ENCODE data around the gene FAM72B.
"Not testable (repeated sequence)": the region's sequence is repeated elsewhere in the genome, so short reads cannot be mapped to it uniquely, and the experiment has no call there.

The FAM72B gene

GRCh38 chr1:121184290-121185127 lies at the start of gene FAM72B, which contains the start of gene SRGAP2C:
FAM72B (minus strand) TSS chr1:121184340; CDS start chr1:121183489, 851 bp downstream.
SRGAP2C (plus strand) TSS chr1:121184975; CDS start chr1:121187447, 2,472 bp downstream.
- DNase-seq (ENCODE audit: low read depth in 2 of 2), result peak; percentile 84 to 90

GRCh38 chr1:121232445-121233125 lies 48.4 kb upstream of the FAM72B start:
- DNase-seq (ENCODE audit: low read depth in 2 of 2), result not testable (repeated sequence)

GRCh38 chr1:121230636-121231035 lies 46.5 kb upstream of the FAM72B start:
- not testable (repeated sequence) for DNase-seq (ENCODE audit: low read depth in 2 of 2)

DNA sequence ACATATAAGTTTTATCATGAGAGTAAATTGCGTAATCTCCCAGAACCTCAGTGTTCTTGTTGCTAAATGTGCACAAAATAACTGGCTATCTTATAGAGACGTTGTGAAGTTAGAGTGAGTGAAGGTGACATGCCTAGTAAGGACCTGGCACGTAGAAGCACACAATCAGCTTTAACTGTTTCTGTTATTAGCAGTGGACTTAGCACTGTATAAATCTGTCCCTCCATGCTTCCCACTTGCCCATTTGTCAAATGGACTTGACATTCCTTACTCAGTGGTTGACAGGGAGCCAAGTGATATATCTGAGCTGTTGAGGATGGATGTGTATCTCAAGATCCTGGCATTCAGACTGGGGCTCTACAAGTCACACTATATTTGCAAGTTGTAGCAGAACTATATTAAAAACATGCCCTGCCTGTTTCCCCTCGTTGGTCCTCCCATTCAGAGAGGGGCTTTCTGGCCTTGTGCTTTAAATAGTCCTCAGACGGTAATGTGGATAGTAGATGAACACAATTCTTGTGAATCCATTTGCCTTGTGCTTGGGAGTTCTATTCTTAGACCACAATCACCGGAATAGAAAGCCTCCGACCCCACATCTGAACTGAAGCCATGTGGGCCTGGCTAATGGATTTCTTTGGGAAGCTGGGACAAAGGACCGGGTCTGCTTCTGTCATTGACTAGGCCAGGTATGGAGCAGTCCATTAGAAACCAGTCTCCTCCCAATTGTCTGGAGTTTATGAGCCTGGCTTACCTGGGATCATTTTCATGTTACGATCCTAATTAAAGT lies 43.6 kb upstream of the FAM72B start:
- DNase-seq (ENCODE audit: low read depth in 2 of 2), result not testable (repeated sequence)

GRCh38 chr1:121226925-121227324 lies 42.8 kb upstream of the FAM72B start:
- not testable (repeated sequence) for DNase-seq (ENCODE audit: low read depth in 2 of 2)

- DNase-seq (ENCODE audit: low read depth in 2 of 2), result not testable (repeated sequence)
Measured at GRCh38 chr1:121226295-121226904, 42.3 kb upstream of the FAM72B start.

- not testable (repeated sequence) for DNase-seq (ENCODE audit: low read depth in 2 of 2)
Measured at GRCh38 chr1:121224714-121225113, 40.6 kb upstream of the FAM72B start.

- not testable (repeated sequence) for DNase-seq (ENCODE audit: low read depth in 2 of 2)
Measured at GRCh38 chr1:121221770-121222169, 37.6 kb upstream of the FAM72B start.

DNA sequence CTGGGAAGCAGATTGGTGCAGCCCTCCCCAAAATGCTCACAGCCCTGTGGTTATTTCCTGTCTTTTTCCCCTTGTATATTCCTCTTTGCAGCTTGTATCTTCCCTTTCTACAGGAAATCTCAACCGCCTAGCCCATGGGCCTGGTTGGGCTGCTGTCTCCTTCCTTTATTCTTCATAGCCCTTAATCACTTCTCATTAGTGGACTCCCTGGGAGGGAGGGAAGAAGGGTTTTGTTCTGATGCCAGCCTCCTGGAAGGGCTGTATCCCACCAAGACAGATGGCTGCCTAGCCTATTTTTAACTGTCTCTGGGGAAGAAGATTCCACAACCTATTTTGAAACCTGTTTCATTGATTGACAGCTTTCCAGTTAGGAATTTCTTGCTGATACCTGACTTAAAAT lies 32.5 kb upstream of the FAM72B start:
- not testable (repeated sequence) for DNase-seq (ENCODE audit: low read depth in 2 of 2)

DNA sequence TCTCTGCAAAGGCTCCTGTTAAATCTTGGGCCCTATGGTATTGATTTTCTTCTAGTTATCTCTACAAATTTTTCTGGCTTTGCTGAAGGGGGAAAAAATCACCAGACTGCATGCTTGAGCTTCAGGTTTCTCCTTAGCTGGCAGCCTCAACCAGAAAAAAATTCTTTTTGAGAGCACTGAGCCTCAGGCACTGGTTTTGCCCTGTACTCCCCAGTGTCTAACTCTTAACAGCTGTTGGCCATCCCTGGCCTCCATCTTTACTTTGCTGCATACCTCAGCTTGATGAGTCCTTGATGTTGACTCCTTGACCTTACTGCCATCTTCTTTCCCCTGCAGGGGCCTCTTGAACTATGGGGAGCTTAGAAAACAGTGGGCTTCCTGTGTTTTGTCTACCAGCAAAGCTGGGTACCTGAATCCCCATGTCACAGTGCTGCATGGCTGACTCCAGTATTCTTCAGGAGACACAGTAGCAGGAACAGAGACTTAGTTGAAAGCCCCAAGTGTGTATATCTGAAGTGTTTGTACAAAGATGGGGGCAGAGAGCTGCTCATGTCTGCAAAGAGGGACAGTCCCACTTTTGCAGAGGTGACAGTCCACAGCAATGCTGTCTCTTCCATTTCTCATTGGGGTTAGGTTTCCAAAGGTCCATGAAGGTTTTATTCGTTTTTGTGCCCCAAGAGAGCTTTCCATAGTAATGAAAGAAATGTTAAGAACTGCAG lies 31.7 kb upstream of the FAM72B start:
- not testable (repeated sequence) for DNase-seq (ENCODE audit: low read depth in 2 of 2)

DNA sequence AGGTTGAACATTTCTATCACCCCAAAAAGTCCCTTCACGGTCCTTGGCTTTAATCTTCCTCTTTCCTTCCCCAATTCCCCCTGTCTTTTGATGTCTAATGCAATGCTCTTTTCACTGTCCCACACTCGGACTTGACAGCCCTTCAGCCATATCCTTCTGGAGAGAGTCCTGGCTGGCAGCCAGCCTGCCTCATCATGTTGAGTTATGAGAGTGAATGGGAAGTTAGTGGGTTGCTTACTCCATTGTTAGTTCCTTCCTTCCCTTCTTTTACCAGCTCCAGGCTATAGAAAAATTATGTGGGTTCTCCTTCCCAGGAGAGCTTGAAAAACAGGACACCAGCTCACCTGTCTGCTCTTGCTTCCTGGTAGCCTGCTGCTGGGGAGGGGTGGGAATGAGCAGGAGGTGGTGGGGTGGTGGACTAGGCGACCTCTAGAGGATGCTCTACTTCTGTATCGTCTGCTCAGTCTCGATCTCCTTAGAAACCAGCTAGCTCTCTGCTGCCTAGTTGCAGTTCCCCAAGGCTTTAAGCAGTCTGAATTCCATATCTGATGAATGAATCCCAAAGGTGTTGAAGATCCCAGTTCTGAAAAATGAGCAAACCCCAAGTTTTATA lies 30.5 kb upstream of the FAM72B start:
- DNase-seq (ENCODE audit: low read depth in 2 of 2), result not testable (repeated sequence)

DNA sequence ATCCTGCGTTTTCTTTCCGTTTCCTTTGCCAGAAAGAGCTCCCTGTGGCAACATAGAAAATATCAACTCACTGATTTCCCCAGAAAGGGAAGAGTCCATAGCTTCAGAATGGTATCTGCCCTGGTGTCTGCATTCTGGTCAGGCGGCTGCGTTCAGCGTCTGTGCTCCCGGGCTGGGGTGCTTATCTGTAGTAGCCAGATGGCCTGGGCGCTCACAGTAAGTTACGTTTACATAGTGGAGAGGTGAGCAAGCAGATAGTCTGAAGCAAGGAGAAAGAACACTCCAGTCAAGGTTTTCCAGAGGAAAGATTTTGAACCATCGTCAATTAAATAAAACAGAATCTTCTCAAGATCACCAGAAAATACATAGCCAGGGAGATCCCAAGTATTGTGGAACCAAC lies 29.4 kb upstream of the FAM72B start:
- DNase-seq (ENCODE audit: low read depth in 2 of 2), result not testable (repeated sequence)

DNA sequence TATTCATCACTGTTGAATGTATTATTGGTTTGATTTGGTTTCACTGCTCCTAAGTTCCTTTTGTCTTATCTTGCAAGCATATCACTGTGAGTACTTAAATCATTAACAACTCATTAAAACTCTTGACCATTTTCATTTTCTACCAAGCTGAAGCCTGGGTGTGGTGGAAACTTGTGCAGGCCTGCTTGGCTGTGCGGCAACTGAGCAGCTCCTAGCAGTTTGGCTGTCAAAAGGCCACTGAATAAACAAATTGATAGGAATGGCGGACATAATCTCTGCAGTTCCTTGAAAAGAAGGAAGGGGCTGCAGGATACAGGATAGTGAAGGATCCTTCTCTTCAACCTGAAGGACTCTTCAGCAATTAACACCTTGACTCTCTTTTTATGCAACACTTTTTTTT lies 26.6 kb upstream of the FAM72B start:
- not testable (repeated sequence) for DNase-seq (ENCODE audit: low read depth in 2 of 2)

- not testable (repeated sequence) for DNase-seq (ENCODE audit: low read depth in 2 of 2)
Measured at GRCh38 chr1:121208375-121208774, 24.2 kb upstream of the FAM72B start.

DNA sequence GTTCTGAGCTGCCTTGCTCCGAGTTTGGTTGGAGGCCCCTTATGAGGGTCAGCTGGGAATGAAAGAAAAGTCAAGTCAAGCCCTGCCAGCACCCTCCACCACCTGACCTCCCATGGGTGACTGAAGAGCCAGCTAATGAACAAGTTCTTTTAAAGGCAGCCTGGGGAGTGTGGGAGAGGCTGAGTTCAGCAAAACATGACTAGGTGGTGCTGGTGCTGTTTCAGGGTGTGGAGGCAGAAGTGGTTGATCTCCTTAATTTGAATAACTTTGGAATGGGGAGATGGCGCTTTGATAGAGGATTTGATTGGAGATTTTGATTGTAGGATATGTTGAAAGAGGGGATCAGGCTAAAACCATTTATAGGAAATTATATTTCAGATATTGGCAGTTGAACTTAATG lies 23.2 kb upstream of the FAM72B start:
- not testable (repeated sequence) for DNase-seq (ENCODE audit: low read depth in 2 of 2)

- not testable (repeated sequence) for DNase-seq (ENCODE audit: low read depth in 2 of 2)
Measured at GRCh38 chr1:121205786-121206711, 21.9 kb upstream of the FAM72B start.

DNA sequence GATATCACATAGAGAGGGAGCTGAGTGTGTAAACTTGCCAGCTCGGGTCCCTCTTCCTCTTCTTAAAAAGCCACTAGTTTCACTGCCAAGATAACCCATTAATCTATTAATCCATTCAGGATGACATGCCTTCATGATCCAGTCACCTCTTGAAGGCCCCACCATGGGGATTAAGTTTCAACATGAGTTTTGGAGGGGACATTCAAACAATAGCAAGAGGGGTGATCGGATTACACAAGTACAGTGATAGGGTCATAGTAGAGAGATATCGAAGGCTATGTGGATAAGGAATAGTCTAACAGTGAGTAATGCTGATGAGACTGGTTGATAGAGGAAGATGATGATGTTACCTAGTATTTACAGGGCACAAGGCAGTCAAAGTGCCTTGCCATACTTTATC lies 18.8 kb upstream of the FAM72B start:
- not testable (repeated sequence) for DNase-seq (ENCODE audit: low read depth in 2 of 2)

- not testable (repeated sequence) for DNase-seq (ENCODE audit: low read depth in 2 of 2)
Measured at GRCh38 chr1:121200985-121201981, 17.1 kb upstream of the FAM72B start.

Data from stimulated activated CD4-positive, alpha-beta T cell treated with anti-CD3 and anti-CD28 coated beads, Interleukin-15, amount 100 ng/mL, for 48 hours (primary cell).